H1 (cell line): ENCODE results near the gene APOBEC3G. TPM values are rescaled to one million over a fixed set of nuclear protein-coding genes. Genes with fewer than 3 reads are reported as not detected.
A peak's percentile ranks its signal among the peaks of the same experiment; 100 is the strongest.
"Not testable (repeated sequence)": the region's sequence is repeated elsewhere in the genome, so short reads cannot be mapped to it uniquely, and the experiment has no call there.

ENCODE experiments used
- CTCF ChIA-PET: fragments of 300-600 bp; sonication (Branson Sonifier 250); formaldehyde crosslinking; loops from one replicate; lab custom pipeline; 2021; ENCODE audit not compliant: partially characterized antibody; lab: Charles Lee
- POLR2A ChIA-PET: fragments of 300-600 bp; sonication (Branson Sonifier 250); formaldehyde crosslinking; loops from one replicate; lab custom pipeline; 2021; ENCODE audit warnings: inconsistent platforms; ENCODE audit not compliant: partially characterized antibody; lab: Charles Lee
- DNase-seq, 2 experiments: peaks; one replicate each; pipeline versions ENCODE4 v3.0.0 to v3.0.0-alpha.2; 2010 to 2022; ENCODE audit warnings: low spot score in 2 of 2, low read depth in 1 of 2, mixed read lengths in 1 of 2
- FAIRE-seq: peaks from 2 replicates; lab custom pipeline; 2011; peaks lifted over from hg19 to GRCh38; lab: Jason Lieb, UNC
- H2AFZ ChIP-seq: 2 replicates; pipeline ENCODE4 v1.8.1; 2012; ENCODE audit warnings: low read length, inconsistent platforms
- H2AK5ac ChIP-seq: 2 replicates; pipeline ENCODE4 v1.6.1; 2013; ENCODE audit warnings: low read depth, low read length
- H2BK120ac ChIP-seq: replicated peaks from 2 replicates; pipeline ENCODE3; 2013; ENCODE audit warnings: low read depth, low read length, inconsistent platforms
- H2BK12ac ChIP-seq: 2 replicates; pipeline ENCODE4 v1.6.1; 2013; ENCODE audit warnings: low read depth, low read length
- H2BK15ac ChIP-seq: 2 replicates; pipeline ENCODE4 v1.6.1; 2013; ENCODE audit warnings: low read length
- H2BK20ac ChIP-seq: 2 replicates; pipeline ENCODE4 v1.6.1; 2013; ENCODE audit warnings: low read length
- H2BK5ac ChIP-seq: 2 replicates; pipeline ENCODE4 v1.6.1; 2013; ENCODE audit warnings: low read depth, low read length
- H3K14ac ChIP-seq: 2 replicates; pipeline ENCODE4 v1.6.1; 2013; ENCODE audit warnings: inconsistent platforms; ENCODE audit not compliant: insufficient read length
- H3K18ac ChIP-seq: 2 replicates; pipeline ENCODE4 v1.6.1; 2013; ENCODE audit warnings: low read length; ENCODE audit errors: extremely low read depth
- H3K23ac ChIP-seq: 2 replicates; pipeline ENCODE4 v1.6.1; 2013; ENCODE audit warnings: inconsistent platforms; ENCODE audit not compliant: insufficient read length
- H3K23me2 ChIP-seq: 2 replicates; pipeline ENCODE4 v1.6.1; 2013; ENCODE audit warnings: low read depth, low read length
- H3K27ac ChIP-seq: 2 replicates; pipeline ENCODE4 v1.6.1; 2011; ENCODE audit warnings: low read depth, low read length, inconsistent platforms
- H3K27me3 ChIP-seq, 4 experiments: replicated peaks in 1 of 4; 1 replicate in 1 of 4; 2 replicates in 3 of 4; pipeline versions ENCODE4 v1.6.1 to v1.8.1; 2011 to 2013; ENCODE audit warnings: low read length in 3 of 4, mild to moderate bottlenecking in 3 of 4, inconsistent platforms in 2 of 4, mixed read lengths in 2 of 4, moderate library complexity in 1 of 4; ENCODE audit not compliant: control insufficient read depth in 3 of 4, insufficient read depth in 3 of 4; ENCODE audit errors: extremely low read depth in 1 of 4
- H3K36me3 ChIP-seq, 4 experiments: 2 replicates each; pipeline versions ENCODE4 v1.6.1 to v1.8.1; 2011 to 2013; ENCODE audit warnings: mild to moderate bottlenecking in 4 of 4, low read length in 3 of 4, moderate library complexity in 2 of 4, control low read depth in 1 of 4, inconsistent platforms in 1 of 4; ENCODE audit not compliant: insufficient read depth in 4 of 4, control insufficient read depth in 2 of 4
- H3K4ac ChIP-seq: replicated peaks from 2 replicates; pipeline ENCODE3; 2013; ENCODE audit warnings: low read length, low read depth, mixed read lengths, inconsistent platforms; ENCODE audit not compliant: insufficient read length
- H3K4me1 ChIP-seq, 4 experiments: replicated peaks in 1 of 4; 1 replicate in 1 of 4; 2 replicates in 3 of 4; pipeline versions ENCODE4 v1.6.1 to v1.8.1; 2011 to 2013; ENCODE audit warnings: low read length in 3 of 4, inconsistent platforms in 2 of 4, mixed read lengths in 1 of 4; ENCODE audit not compliant: insufficient read depth in 4 of 4, control insufficient read depth in 3 of 4
- H3K4me2 ChIP-seq, 2 experiments: 2 replicates each; pipeline versions ENCODE4 v1.6.1 to v1.8.1; 2011 to 2013; ENCODE audit warnings: low read depth in 2 of 2, low read length in 2 of 2, control low read depth in 1 of 2, inconsistent platforms in 1 of 2, mild to moderate bottlenecking in 1 of 2; ENCODE audit not compliant: insufficient read depth in 1 of 2
- H3K4me3 ChIP-seq, 4 experiments: fragments of 200-600, 300-600 bp in 1 of 4; sonication (generic), shearing (Covaris generic), sonication (Bioruptor Twin) in 1 of 4; 2 replicates each; pipeline versions ENCODE4 v1.5.1 to v1.8.1; 2011 to 2016; ENCODE audit warnings: low read length in 4 of 4, low read depth in 3 of 4, control low read depth in 2 of 4, inconsistent platforms in 2 of 4, mild to moderate bottlenecking in 2 of 4, mixed read lengths in 1 of 4, moderate library complexity in 1 of 4; ENCODE audit not compliant: insufficient read depth in 2 of 4; ENCODE audit errors: extremely low read depth in 1 of 4
- H3K56ac ChIP-seq: replicated peaks from 2 replicates; pipeline ENCODE3; 2013; ENCODE audit warnings: low read depth, mild to moderate bottlenecking, mixed read lengths, low read length, inconsistent platforms; ENCODE audit not compliant: insufficient read length
- H3K79me1 ChIP-seq: 2 replicates; pipeline ENCODE4 v1.6.1; 2013; ENCODE audit warnings: low read depth, low read length, control low read depth
- H3K79me2 ChIP-seq, 2 experiments: 2 replicates each; pipeline versions ENCODE4 v1.6.1 to v1.8.1; 2012 to 2013; ENCODE audit warnings: low read length in 2 of 2, mild to moderate bottlenecking in 2 of 2, inconsistent platforms in 1 of 2; ENCODE audit not compliant: insufficient read depth in 2 of 2, control insufficient read depth in 1 of 2
- H3K9ac ChIP-seq, 4 experiments: replicated peaks in 1 of 4; 1 replicate in 1 of 4; 2 replicates in 3 of 4; pipeline versions ENCODE4 v1.6.1 to v1.8.1; 2011 to 2013; ENCODE audit warnings: low read depth in 3 of 4, low read length in 3 of 4, control low read depth in 2 of 4, mild to moderate bottlenecking in 2 of 4, moderate library complexity in 2 of 4, inconsistent platforms in 1 of 4; ENCODE audit errors: extremely low read depth in 1 of 4
- H3K9me3 ChIP-seq, 2 experiments: 2 replicates each; pipeline versions ENCODE4 v1.6.1 to v1.8.1; 2012 to 2013; ENCODE audit warnings: mild to moderate bottlenecking in 2 of 2, moderate library complexity in 2 of 2, control low read depth in 1 of 2, inconsistent platforms in 1 of 2, low read depth in 1 of 2, low read length in 1 of 2, mixed read lengths in 1 of 2; ENCODE audit not compliant: insufficient read depth in 2 of 2
- H4K20me1 ChIP-seq, 2 experiments: replicated peaks in 1 of 2; 2 replicates each; pipeline versions ENCODE3 to v1.8.1; 2011 to 2013; ENCODE audit warnings: inconsistent platforms in 2 of 2, low read length in 2 of 2, mild to moderate bottlenecking in 1 of 2; ENCODE audit not compliant: insufficient read depth in 2 of 2, control insufficient read depth in 1 of 2
- H4K5ac ChIP-seq: 2 replicates; pipeline ENCODE4 v1.6.1; 2013; ENCODE audit warnings: low read length, low read depth, mixed read lengths, inconsistent platforms; ENCODE audit not compliant: insufficient read length
- H4K8ac ChIP-seq: 2 replicates; pipeline ENCODE4 v1.8.0; 2013; ENCODE audit warnings: mild to moderate bottlenecking, moderate library complexity, low read length, inconsistent platforms; ENCODE audit not compliant: insufficient read depth; ENCODE audit errors: extremely low read depth
- H4K91ac ChIP-seq: replicated peaks from 2 replicates; pipeline ENCODE3; 2013; ENCODE audit warnings: low read length, mixed read lengths, inconsistent platforms; ENCODE audit not compliant: insufficient read length
- CTCF ChIP-seq, 3 experiments: IDR thresholded peaks; 1 replicate in 2 of 3; 2 replicates in 1 of 3; pipeline versions ENCODE4 v1.5.1 to v1.6.1; 2011; ENCODE audit warnings: low read length in 3 of 3, mild to moderate bottlenecking in 3 of 3, inconsistent platforms in 2 of 3, low read depth in 1 of 3, moderate library complexity in 1 of 3; ENCODE audit not compliant: insufficient read depth in 1 of 3; ENCODE audit errors: control extremely low read depth in 1 of 3
- FOSL1 ChIP-seq: IDR thresholded peaks from 2 replicates; pipeline ENCODE4 v1.6.1; 2011; ENCODE audit warnings: mild to moderate bottlenecking, low read depth, low read length, moderate library complexity; ENCODE audit not compliant: insufficient read depth
- TBP ChIP-seq: IDR thresholded peaks from 2 replicates; pipeline ENCODE4 v1.6.1; 2011; ENCODE audit warnings: low read depth, low read length, improper control_type of control experiment
- WGBS, 2 experiments: shearing (Covaris generic) in 1 of 2; methylation state at CpG; one replicate each; pipeline versions ENCODE4 v1.1.6 to v1.1.7; 2013 to 2015; ENCODE audit warnings: low lambda C conversion rate in 2 of 2, mixed read lengths in 2 of 2, inconsistent platforms in 1 of 2, low coverage in 1 of 2, missing lambda C conversion rate in 1 of 2; ENCODE audit not compliant: insufficient replicate concordance in 2 of 2, insufficient coverage in 1 of 2, insufficient read length in 1 of 2; ENCODE audit errors: extremely low coverage in 1 of 2, missing lambda C conversion rate in 1 of 2; 5-methylcytosine and 5-hydroxymethylcytosine counted together
- polyA plus RNA-seq, 7 experiments: library from polyadenylated mRNA; depleted of rRNA in 3 of 7; stranded (reverse) in 5 of 7; unstranded in 2 of 7; fragments of >200 nt in 5 of 7; fragments of 200-250 nt in 2 of 7; gene quantifications; 1 replicate in 5 of 7; 2 replicates in 1 of 7; 4 replicates in 1 of 7; pipeline versions ENCODE4 v1.2.1 to v1.2.3, GENCODE V29; 2011 to 2013; ENCODE audit warnings: missing spikeins in 2 of 7, mixed read lengths in 2 of 7
- total RNA-seq: library from RNA; stranded (reverse); fragmentation: NEBNext Ultra II Directional; extraction: Animal tissue kit (Norgen Biotek cat#: 25700); gene quantifications from 2 replicates; pipeline ENCODE4 v1.2.1, GENCODE V29; 2021

The APOBEC3G gene
- total and polyA plus RNA-seq, 2 of the 8 experiments (the other 6 are each of a cell fraction or from before 2014, with no cell fraction given) = 1.7 to 2.0 TPM

- no peak for TF ChIP-seq TBP
- TF ChIP-seq FOSL1 = no peak
- TF ChIP-seq CTCF (IDR thresholded peaks at IDR 0.05; ENCODE audit: control extremely low read depth in 1 of 3, insufficient read depth in 1 of 3, low read depth in 1 of 3, low read length in 3 of 3) = no peak
Measured at GRCh38 chr22:39070186-39070585, 6.9 kb upstream of the APOBEC3G start (continued).

- FAIRE-seq, H2AFZ ChIP-seq, H4K20me1 ChIP-seq, H3K23ac ChIP-seq, H3K18ac ChIP-seq, H3K56ac ChIP-seq, H2BK5ac ChIP-seq, DNase-seq, H2BK120ac ChIP-seq, H3K27ac ChIP-seq, H3K79me2 ChIP-seq, H3K36me3 ChIP-seq, H3K23me2 ChIP-seq, CTCF ChIA-PET, H3K27me3 ChIP-seq, POLR2A ChIA-PET, H3K4me3 ChIP-seq, H2AK5ac ChIP-seq, H3K79me1 ChIP-seq, H2BK15ac ChIP-seq, H4K8ac ChIP-seq, H3K9ac ChIP-seq, H3K9me3 ChIP-seq, H3K4ac ChIP-seq, H3K4me1 ChIP-seq, H3K4me2 ChIP-seq, H2BK12ac ChIP-seq, H3K14ac ChIP-seq, H4K5ac ChIP-seq: not testable (repeated sequence)
- Histone ChIP-seq H4K91ac (peak overlapping the region; percentile 27), H2BK20ac (0 out of 2 replicates have a peak overlapping the region, but pooled peaks have one; percentile 10)
- 88% methylated on average over 6 of the region's 7 CpGs; no CpG with 5 or more reads in 1 of the 2 experiments for WGBS, 2 experiments
Measured at GRCh38 chr22:39072581-39072981, 4.5 kb upstream of the APOBEC3G start.
